Thyroid gland (tissue), 4 donors: ENCODE measurements around the gene TEX2. TPM values are rescaled to one million over a fixed set of nuclear protein-coding genes. Genes with fewer than 3 reads are reported as not detected.

Source experiments
- DNase-seq, 2 donors: peaks; one replicate each; pipeline ENCODE4 v3.0.0-alpha.2; 2019
- H3K27ac ChIP-seq, 3 donors: fragments of 200-600 bp; sonication (generic); 1 replicate in 2 of 3; 2 replicates in 1 of 3; pipeline ENCODE4 v1.5.1; 2016 to 2019; ENCODE audit warnings: mild to moderate bottlenecking in 1 of 3, moderate library complexity in 1 of 3
- H3K27me3 ChIP-seq: fragments of 200-600 bp; sonication (generic); one replicate; pipeline ENCODE4 v1.5.1; 2019
- H3K36me3 ChIP-seq, 2 donors: fragments of 200-600 bp; sonication (generic); one replicate each; pipeline ENCODE4 v1.5.1; 2016 to 2019
- H3K4me1 ChIP-seq, 2 donors: fragments of 200-600 bp; sonication (generic); one replicate each; pipeline ENCODE4 v1.5.1; 2017 to 2019
- H3K4me3 ChIP-seq, 3 donors: fragments of 200-600 bp; sonication (generic); replicated peaks in 1 of 3; 1 replicate in 2 of 3; 2 replicates in 1 of 3; pipeline ENCODE4 v1.5.1; 2016; ENCODE audit warnings: mild to moderate bottlenecking in 1 of 3
- H3K9me3 ChIP-seq: fragments of 200-600 bp; sonication (generic); one replicate; pipeline ENCODE4 v1.5.1; 2017
- CTCF ChIP-seq, 6 experiments: fragments of 200-600 bp in 3 of 6; fragments of 450-650 bp in 3 of 6; sonication (generic) in 3 of 6; IDR thresholded peaks; one replicate each; pipeline ENCODE4 v1.5.1; 2016 to 2019; ENCODE audit warnings: antibody characterized with exemption in 6 of 6, mild to moderate bottlenecking in 2 of 6, inconsistent platforms in 1 of 6, moderate library complexity in 1 of 6
- POLR2A ChIP-seq, 2 donors: fragments of 450-650 bp; IDR thresholded peaks; one replicate each; pipeline ENCODE4 v1.6.1; 2017; ENCODE audit warnings: antibody characterized with exemption in 2 of 2, mild to moderate bottlenecking in 2 of 2, moderate library complexity in 1 of 2
- WGBS, 2 donors: methylation state at CpG; one replicate each; pipeline ENCODE4 v1.1.5; 2017; 5-methylcytosine and 5-hydroxymethylcytosine counted together
- intact Hi-C: fragments of 100-400 bp; cut with DNase I; formaldehyde crosslinking; loops from one replicate; pipeline ENCODE4 v1.15.1; 2023
- total RNA-seq, 4 donors: library from RNA; depleted of rRNA; stranded (reverse); fragments of >200 nt; gene quantifications; one replicate each; pipeline ENCODE4 v1.2.3, GENCODE V29; 2016

TEX2 gene
- total RNA-seq, 4 donors from 2014 or later, result 63.9 to 101 (median 71.7) TPM

- H3K4me3 ChIP-seq, result no peak overlapping the region
- TF ChIP-seq POLR2A (IDR thresholded peaks at IDR 0.05) (no peak), CTCF (IDR thresholded peaks at IDR 0.05) (no peak)
- H3K4me1 ChIP-seq, result peaks cover 36 to 55% of the 10 kb centered on the region in 2 donors
- H3K27me3 ChIP-seq, result no peaks in the 10 kb centered on the region
- intact Hi-C loops, result no loop called here
- peak overlapping the region; percentile 94 to 97 (median 96) for H3K27ac ChIP-seq
- no peak for DNase-seq
- 92 to 93% methylated on average over 7 of the region's 7 CpGs for WGBS, 2 donors
- no peaks in the 10 kb centered on the region for H3K36me3 ChIP-seq
- H3K9me3 ChIP-seq, result no peaks in the 10 kb centered on the region
Measured at GRCh38 chr17:64177311-64178010, 85.6 kb downstream of the TEX2 start.

GRCh38 chr17:64176556-64176955 is 86.5 kb downstream of the TEX2 start:
- Histone ChIP-seq H3K9me3 (no peaks in the 10 kb centered on the region), H3K27me3 (no peaks in the 10 kb centered on the region), H3K4me1 (peaks cover 36 to 55% of the 10 kb centered on the region in 2 donors), H3K4me3 (no peak overlapping the region), H3K36me3 (no peaks in the 10 kb centered on the region), H3K27ac (peak overlapping the region; percentile 94 to 97 (median 96))
- intact Hi-C loops, result no loop called here
- TF ChIP-seq POLR2A (IDR thresholded peaks at IDR 0.05), result no peak
- no peak for TF ChIP-seq CTCF (IDR thresholded peaks at IDR 0.05)
- DNase-seq, result peak in 1 of 2 donors; percentile 46

- Histone ChIP-seq H3K36me3 (no peaks in the 10 kb centered on the region), H3K27ac (peak overlapping the region; percentile 94 to 97 (median 96)), H3K4me1 (peaks cover 36 to 56% of the 10 kb centered on the region in 2 donors), H3K4me3 (no peak overlapping the region), H3K27me3 (no peaks in the 10 kb centered on the region), H3K9me3 (no peaks in the 10 kb centered on the region)
- DNase-seq, result peak; percentile 84 to 87
- TF ChIP-seq CTCF (IDR thresholded peaks at IDR 0.05) (no peak), POLR2A (IDR thresholded peaks at IDR 0.05) (peak in 1 of 2 donors; percentile 58)
- 56 to 68% methylated on average over 6 to 7 of the region's 7 CpGs for WGBS, 2 donors
- intact Hi-C loops, result loop anchor here (2.0 kb wide), 1 partner anchor 88 kb away; the partner anchor contains the start of gene TEX2
Measured at GRCh38 chr17:64174686-64175456, 88.2 kb downstream of the TEX2 start.

GRCh38 chr17:64173646-64174045 is 89.4 kb downstream of the TEX2 start:
- no peaks in the 10 kb centered on the region for H3K36me3 ChIP-seq
- peak in 1 of 2 donors; percentile 36 for DNase-seq
- no peaks in the 10 kb centered on the region for H3K27me3 ChIP-seq
- peak overlapping the region; percentile 94 to 97 (median 96) for H3K27ac ChIP-seq
- intact Hi-C loops, result loop anchor here (2.0 kb wide), 1 partner anchor 89 kb away; the partner anchor contains the start of gene TEX2
- H3K4me3 ChIP-seq, result no peak overlapping the region
- H3K9me3 ChIP-seq, result no peaks in the 10 kb centered on the region
- 87 to 96% methylated on average over 3 of the region's 3 CpGs for WGBS, 2 donors
- no peak for TF ChIP-seq CTCF (IDR thresholded peaks at IDR 0.05)
- TF ChIP-seq POLR2A (IDR thresholded peaks at IDR 0.05), result no peak
- H3K4me1 ChIP-seq, result peaks cover 36 to 66% of the 10 kb centered on the region in 2 donors

- intact Hi-C loops, result no loop called here
- H3K36me3 ChIP-seq, result no peaks in the 10 kb centered on the region
- H3K9me3 ChIP-seq, result no peaks in the 10 kb centered on the region
- H3K4me1 ChIP-seq, result peaks cover 36 to 64% of the 10 kb centered on the region in 2 donors
- H3K27ac ChIP-seq, result peak overlapping the region in 1 of 3 donors; percentile 0
- no peak overlapping the region for H3K4me3 ChIP-seq
- H3K27me3 ChIP-seq, result no peaks in the 10 kb centered on the region
- TF ChIP-seq POLR2A (IDR thresholded peaks at IDR 0.05) (no peak), CTCF (IDR thresholded peaks at IDR 0.05) (no peak)
- no peak for DNase-seq
- WGBS, 2 donors, result 74 to 84% methylated on average over 3 of the region's 3 CpGs
Measured at GRCh38 chr17:64172510-64172909, 90.5 kb downstream of the TEX2 start.
